IPS DF 19.7 (cell line): ENCODE measurements around the gene CASP6.
"Not testable (repeated sequence)": the region's sequence is repeated elsewhere in the genome, so short reads cannot be mapped to it uniquely, and the experiment has no call there.

Experiments
- DNase-seq: peaks from one replicate; pipeline ENCODE4 v3.0.0-alpha.2; 2013; ENCODE audit warnings: low read depth, low spot score

Gene CASP6

GRCh38 chr4:109719604-109720003, 16.4 kb upstream of the CASP6 start:
- DNase-seq = no peak

- DNase-seq = no peak
These were observed 15.5 kb upstream of the CASP6 start for GRCh38 chr4:109718759-109719158.

- DNase-seq = no peak
These were observed 10.3 kb upstream of the CASP6 start for GRCh38 chr4:109713500-109713899.

GRCh38 chr4:109708990-109709389, 5.7 kb upstream of the CASP6 start:
- DNase-seq = no peak

GRCh38 chr4:109708435-109708834, 5.2 kb upstream of the CASP6 start:
- no peak for DNase-seq

- DNase-seq = no peak
These were observed 568 bp upstream of the CASP6 start for GRCh38 chr4:109703664-109704361.

GRCh38 chr4:109701566-109702410, 1.5 kb downstream of the CASP6 start:
- DNase-seq = peak; percentile 20

- DNase-seq = no peak
These were observed 3.6 kb downstream of the CASP6 start for GRCh38 chr4:109699553-109700225.

- DNase-seq = no peak
These were observed 4.6 kb downstream of the CASP6 start for GRCh38 chr4:109698656-109699055.

- no peak for DNase-seq
These were observed 11.8 kb downstream of the CASP6 start for GRCh38 chr4:109691411-109691920.

GRCh38 chr4:109690690-109691410, 12.4 kb downstream of the CASP6 start:
- DNase-seq = no peak

- DNase-seq = no peak
These were observed 18.5 kb downstream of the CASP6 start for GRCh38 chr4:109684727-109685126.

GRCh38 chr4:109683621-109684253, 19.5 kb downstream of the CASP6 start:
- no peak for DNase-seq

GRCh38 chr4:109682875-109683274, 20.4 kb downstream of the CASP6 start:
- DNase-seq = no peak

- DNase-seq = not testable (repeated sequence)
These were observed 24.3 kb downstream of the CASP6 start for GRCh38 chr4:109678925-109679324.

GRCh38 chr4:109678472-109678871, 24.8 kb downstream of the CASP6 start:
- DNase-seq = not testable (repeated sequence)

GRCh38 chr4:109676886-109677285, 26.4 kb downstream of the CASP6 start:
- DNase-seq = no peak

- DNase-seq = no peak
These were observed 27.4 kb downstream of the CASP6 start for GRCh38 chr4:109675843-109676242.

GRCh38 chr4:109675181-109675580, 28.1 kb downstream of the CASP6 start:
- no peak for DNase-seq

- no peak for DNase-seq
These were observed 29.9 kb downstream of the CASP6 start for GRCh38 chr4:109673303-109673702.
